ENCODE data around the gene HNF1B. TPM values are rescaled to one million over a fixed set of nuclear protein-coding genes. Genes with fewer than 3 reads are reported as not detected.

HNF1B gene
- polyA plus RNA-seq, 4 donors = 10.0 to 29.2 (median 15.0) TPM

DNA sequence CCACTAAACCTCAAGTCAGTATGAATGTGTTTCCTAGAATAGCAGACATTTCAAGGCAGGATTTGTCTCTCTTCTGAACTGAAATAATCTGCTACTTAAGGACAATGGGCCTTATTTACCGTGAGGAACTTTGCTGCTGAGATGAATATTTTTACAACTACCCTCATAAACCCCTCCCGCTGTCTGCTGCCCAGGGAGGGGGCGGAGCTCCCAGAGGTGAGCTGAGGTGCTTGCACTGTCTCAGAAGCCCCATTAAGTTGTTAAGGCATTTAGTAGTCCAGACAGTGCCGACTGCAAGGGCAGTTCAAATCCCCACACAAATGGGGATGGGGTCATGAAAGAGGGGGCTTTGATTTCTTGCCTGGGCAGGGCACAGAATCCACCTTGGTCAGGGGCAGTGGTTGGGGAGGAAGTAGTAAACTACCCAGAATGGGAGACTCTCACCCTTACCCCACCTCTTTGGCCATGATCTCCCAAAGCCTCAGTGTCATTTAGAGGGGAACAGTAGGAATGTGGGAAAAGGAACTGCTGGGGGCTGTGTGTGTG lies 19.2 kb downstream of the HNF1B start:
- DNase-seq = peak; percentile 77 to 92
- Histone ChIP-seq H3K4me1 (ENCODE audit: control insufficient read depth in 3 of 3, insufficient read depth in 2 of 3, low read depth in 1 of 3, low read length in 2 of 3) (peaks cover 12 to 70% (median 22%) of the 10 kb centered on the region in 3 donors), H3K4me3 (ENCODE audit: low read depth in 1 of 3, low read length in 3 of 3) (no peak overlapping the region), H3K36me3 (ENCODE audit: control insufficient read depth in 3 of 3, insufficient read depth in 2 of 3, low read depth in 1 of 3, low read length in 3 of 3) (peaks cover 0 to 71% (median 0%) of the 10 kb centered on the region in 3 donors), H3K27ac (ENCODE audit: low read depth in 1 of 3, low read length in 2 of 3) (peak overlapping the region; percentile 50 to 63 (median 56)), H3K27me3 (ENCODE audit: control insufficient read depth in 3 of 3, insufficient read depth in 3 of 3, low read length in 3 of 3) (peaks cover 0 to 5% (median 0%) of the 10 kb centered on the region in 3 donors), H3K9me3 (ENCODE audit: control insufficient read depth in 2 of 2, insufficient read depth in 1 of 2, low read depth in 1 of 2, low read length in 1 of 2) (no peaks in the 10 kb centered on the region)
- WGBS, 3 donors = 10 to 46% (median 34%) methylated on average over 4 of the region's 4 CpGs
- FAIRE-seq = no peak

DNA sequence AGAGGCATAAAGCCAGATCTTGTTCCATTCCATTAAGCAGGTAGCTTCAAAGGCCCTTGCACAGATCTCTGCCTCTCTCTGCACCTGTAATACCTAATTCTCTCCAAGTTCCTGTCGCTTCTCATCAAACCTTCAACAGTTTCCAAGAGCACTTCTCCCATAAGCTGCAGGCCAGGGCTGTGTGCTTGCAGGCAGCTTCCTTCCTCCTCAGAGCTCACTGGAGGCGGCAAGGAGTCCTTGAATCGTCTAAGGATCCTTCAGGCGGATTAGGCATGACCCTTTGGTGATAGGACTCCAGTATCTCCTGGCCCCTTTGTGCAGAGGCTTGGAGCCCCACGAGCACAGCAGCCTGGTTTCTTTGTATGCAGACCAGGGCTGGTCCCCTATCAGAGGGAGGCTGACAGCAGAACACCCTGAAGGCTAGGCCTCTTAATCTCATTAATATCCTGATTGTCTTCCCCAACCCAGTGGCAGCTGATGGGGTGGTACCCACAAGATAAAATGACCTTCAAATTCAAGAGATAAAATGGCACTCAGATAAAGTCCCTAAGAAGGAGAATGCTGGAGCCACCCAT lies 19.8 kb downstream of the HNF1B start:
- Histone ChIP-seq H3K27me3 (ENCODE audit: control insufficient read depth in 3 of 3, insufficient read depth in 3 of 3, low read length in 3 of 3) (peaks cover 0 to 5% (median 0%) of the 10 kb centered on the region in 3 donors), H3K4me3 (ENCODE audit: low read depth in 1 of 3, low read length in 3 of 3) (no peak overlapping the region), H3K36me3 (ENCODE audit: control insufficient read depth in 3 of 3, insufficient read depth in 2 of 3, low read depth in 1 of 3, low read length in 3 of 3) (peaks cover 0 to 65% (median 0%) of the 10 kb centered on the region in 3 donors), H3K9me3 (ENCODE audit: control insufficient read depth in 2 of 2, insufficient read depth in 1 of 2, low read depth in 1 of 2, low read length in 1 of 2) (no peaks in the 10 kb centered on the region), H3K27ac (ENCODE audit: low read depth in 1 of 3, low read length in 2 of 3) (peak overlapping the region; percentile 3 to 56 (median 50)), H3K4me1 (ENCODE audit: control insufficient read depth in 3 of 3, insufficient read depth in 2 of 3, low read depth in 1 of 3, low read length in 2 of 3) (peaks cover 12 to 68% (median 25%) of the 10 kb centered on the region in 3 donors)
- FAIRE-seq = no peak
- DNase-seq = no peak
- 20 to 52% (median 34%) methylated on average over 5 of the region's 5 CpGs for WGBS, 3 donors

DNA sequence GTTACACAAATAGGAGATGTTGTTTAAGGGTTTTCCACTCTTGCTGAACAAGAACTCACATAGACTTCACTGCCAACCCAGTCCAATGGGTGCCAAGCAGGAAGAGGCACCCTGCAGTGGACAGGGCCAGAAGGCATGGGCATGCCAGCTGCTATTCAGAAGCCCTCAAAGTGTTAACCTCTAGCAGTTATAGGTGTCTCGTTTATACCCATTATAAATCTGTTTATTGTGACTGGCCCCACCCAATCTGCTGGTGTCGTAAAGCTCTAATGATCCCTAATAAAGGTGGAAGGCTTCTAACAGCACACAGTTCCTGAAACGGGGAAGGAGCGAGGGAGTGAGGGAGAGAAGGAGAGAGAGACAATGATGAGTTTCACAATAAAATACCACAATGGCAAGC lies 23.9 kb downstream of the HNF1B start:
- peaks cover 15 to 67% (median 23%) of the 10 kb centered on the region in 3 donors for H3K4me1 ChIP-seq (ENCODE audit: control insufficient read depth in 3 of 3, insufficient read depth in 2 of 3, low read depth in 1 of 3, low read length in 2 of 3)
- H3K4me3 ChIP-seq (ENCODE audit: low read depth in 1 of 3, low read length in 3 of 3) = no peak overlapping the region
- H3K27me3 ChIP-seq (ENCODE audit: control insufficient read depth in 3 of 3, insufficient read depth in 3 of 3, low read length in 3 of 3) = peaks cover 0 to 7% (median 0%) of the 10 kb centered on the region in 3 donors
- 21 to 39% (median 30%) methylated on average over 4 of the region's 4 CpGs for WGBS, 3 donors
- peak overlapping the region; percentile 63 to 78 (median 69) for H3K27ac ChIP-seq (ENCODE audit: low read depth in 1 of 3, low read length in 2 of 3)
- H3K9me3 ChIP-seq (ENCODE audit: control insufficient read depth in 2 of 2, insufficient read depth in 1 of 2, low read depth in 1 of 2, low read length in 1 of 2) = no peaks in the 10 kb centered on the region
- H3K36me3 ChIP-seq (ENCODE audit: control insufficient read depth in 3 of 3, insufficient read depth in 2 of 3, low read depth in 1 of 3, low read length in 3 of 3) = peaks cover 0 to 44% (median 0%) of the 10 kb centered on the region in 3 donors
- DNase-seq (peak; percentile 87 to 94), FAIRE-seq (no peak)

DNA sequence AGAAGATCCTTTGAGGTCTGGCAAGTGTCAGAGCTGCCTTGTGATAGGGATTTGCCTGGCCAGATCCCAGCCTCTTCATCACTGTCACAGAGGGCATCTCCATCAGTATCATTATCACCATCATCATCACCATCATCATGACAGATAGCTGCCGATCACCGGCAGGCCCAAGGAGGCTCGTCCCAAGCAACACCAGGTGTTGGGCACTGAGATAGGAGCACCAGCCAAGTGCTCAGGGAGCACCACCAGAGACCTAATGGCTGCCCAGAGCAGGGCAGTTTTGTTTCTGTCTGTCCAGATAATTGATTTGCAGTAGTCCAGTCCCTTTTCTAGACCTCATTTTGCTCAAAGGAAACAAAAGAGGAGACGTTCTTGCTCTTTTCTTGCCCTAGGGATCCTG lies 25.0 kb downstream of the HNF1B start:
- WGBS, 3 donors = 73 to 93% (median 73%) methylated on average over 4 of the region's 4 CpGs
- no peak overlapping the region for H3K27ac ChIP-seq (ENCODE audit: low read depth in 1 of 3, low read length in 2 of 3)
- FAIRE-seq = no peak
- no peaks in the 10 kb centered on the region for H3K9me3 ChIP-seq (ENCODE audit: control insufficient read depth in 2 of 2, insufficient read depth in 1 of 2, low read depth in 1 of 2, low read length in 1 of 2)
- H3K4me1 ChIP-seq (ENCODE audit: control insufficient read depth in 3 of 3, insufficient read depth in 2 of 3, low read depth in 1 of 3, low read length in 2 of 3) = peaks cover 15 to 57% (median 17%) of the 10 kb centered on the region in 3 donors
- DNase-seq = no peak
- H3K4me3 ChIP-seq (ENCODE audit: low read depth in 1 of 3, low read length in 3 of 3) = no peak overlapping the region
- H3K27me3 ChIP-seq (ENCODE audit: control insufficient read depth in 3 of 3, insufficient read depth in 3 of 3, low read length in 3 of 3) = peaks cover 0 to 7% (median 0%) of the 10 kb centered on the region in 3 donors
- H3K36me3 ChIP-seq (ENCODE audit: control insufficient read depth in 3 of 3, insufficient read depth in 2 of 3, low read depth in 1 of 3, low read length in 3 of 3) = peaks cover 0 to 45% (median 0%) of the 10 kb centered on the region in 3 donors

DNA sequence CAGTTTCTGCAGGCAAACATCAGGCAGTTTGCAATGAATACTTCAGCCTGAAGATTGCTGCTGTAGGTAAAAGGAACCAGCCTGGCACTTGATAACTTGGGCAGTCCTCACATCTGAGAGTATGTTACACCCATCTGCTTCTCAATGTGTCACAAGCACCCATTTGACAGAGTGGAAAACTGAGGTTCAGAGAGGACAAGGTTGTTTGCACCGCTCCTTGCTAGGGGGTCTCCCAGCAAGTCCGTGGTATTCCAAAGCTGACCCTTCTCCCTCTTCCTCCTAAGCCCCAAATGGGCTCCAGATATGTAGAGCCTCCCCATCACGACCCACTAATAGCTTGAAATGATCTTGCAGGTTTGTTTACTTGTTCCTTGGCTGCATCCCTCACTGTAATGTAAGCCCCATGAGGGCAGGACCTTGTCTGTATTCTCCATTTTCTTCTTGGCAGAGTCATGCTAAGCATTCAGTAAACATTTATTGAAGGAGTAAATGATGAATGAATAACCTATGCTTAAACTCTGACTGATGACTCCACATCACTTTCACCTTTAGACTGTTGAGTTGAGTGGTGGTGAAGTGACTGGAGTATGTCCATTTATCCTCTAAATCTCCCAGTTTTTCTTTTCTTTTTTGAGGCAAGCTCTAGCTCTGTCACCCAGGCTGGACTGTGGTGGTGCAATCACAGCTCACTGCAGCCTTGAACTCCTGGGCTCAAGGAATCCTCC lies 26.4 kb downstream of the HNF1B start:
- H3K9me3 ChIP-seq (ENCODE audit: control insufficient read depth in 2 of 2, insufficient read depth in 1 of 2, low read depth in 1 of 2, low read length in 1 of 2) = no peaks in the 10 kb centered on the region
- no peak for FAIRE-seq
- H3K27me3 ChIP-seq (ENCODE audit: control insufficient read depth in 3 of 3, insufficient read depth in 3 of 3, low read length in 3 of 3) = peaks cover 0 to 7% (median 0%) of the 10 kb centered on the region in 3 donors
- no peak overlapping the region for H3K4me3 ChIP-seq (ENCODE audit: low read depth in 1 of 3, low read length in 3 of 3)
- DNase-seq = peak in 1 of 2 donors; percentile 71
- 93% methylated on average over 3 of the region's 3 CpGs for WGBS, 3 donors
- peaks cover 0 to 46% (median 0%) of the 10 kb centered on the region in 3 donors for H3K36me3 ChIP-seq (ENCODE audit: control insufficient read depth in 3 of 3, insufficient read depth in 2 of 3, low read depth in 1 of 3, low read length in 3 of 3)
- no peak overlapping the region for H3K27ac ChIP-seq (ENCODE audit: low read depth in 1 of 3, low read length in 2 of 3)
- peaks cover 16 to 53% (median 16%) of the 10 kb centered on the region in 3 donors for H3K4me1 ChIP-seq (ENCODE audit: control insufficient read depth in 3 of 3, insufficient read depth in 2 of 3, low read depth in 1 of 3, low read length in 2 of 3)

DNA sequence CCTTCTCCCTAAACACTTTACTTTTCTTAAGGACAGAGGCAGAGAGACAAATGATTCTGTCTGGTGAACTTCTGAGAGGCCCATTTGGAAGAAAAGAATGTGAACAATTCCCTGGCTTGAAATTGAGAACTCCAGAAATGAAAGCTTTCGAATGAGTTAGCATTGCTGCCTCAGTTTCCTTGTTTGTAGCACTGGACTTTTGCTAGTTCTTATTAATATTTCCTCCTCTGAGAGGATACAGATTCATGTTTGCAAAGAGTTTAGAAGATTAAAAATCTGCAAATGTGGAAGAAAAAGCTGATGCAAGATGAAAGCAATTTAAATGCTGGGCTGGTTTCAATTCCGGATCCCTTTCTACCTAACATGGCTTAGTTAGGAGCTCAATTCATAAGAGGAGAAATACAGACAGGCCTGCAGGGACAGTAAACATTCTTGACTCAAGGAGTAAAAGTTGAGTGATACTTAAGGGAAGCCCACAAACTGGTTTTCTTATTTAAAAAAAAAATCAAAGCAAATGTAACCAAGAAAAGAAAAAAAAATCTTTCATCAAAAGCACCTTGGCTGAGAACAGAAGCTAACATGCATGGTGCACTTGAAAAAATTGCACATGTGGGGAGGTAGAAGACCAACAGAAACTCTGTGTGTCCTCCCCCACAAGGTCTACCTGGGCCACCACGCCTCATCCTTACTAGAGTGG lies 27.1 kb downstream of the HNF1B start:
- WGBS, 3 donors = 69 to 70% (median 70%) methylated on average over 3 of the region's 3 CpGs
- Histone ChIP-seq H3K4me3 (ENCODE audit: low read depth in 1 of 3, low read length in 3 of 3) (no peak overlapping the region), H3K4me1 (ENCODE audit: control insufficient read depth in 3 of 3, insufficient read depth in 2 of 3, low read depth in 1 of 3, low read length in 2 of 3) (peaks cover 17 to 60% (median 18%) of the 10 kb centered on the region in 3 donors), H3K9me3 (ENCODE audit: control insufficient read depth in 2 of 2, insufficient read depth in 1 of 2, low read depth in 1 of 2, low read length in 1 of 2) (no peaks in the 10 kb centered on the region), H3K27me3 (ENCODE audit: control insufficient read depth in 3 of 3, insufficient read depth in 3 of 3, low read length in 3 of 3) (peaks cover 0 to 7% (median 0%) of the 10 kb centered on the region in 3 donors), H3K36me3 (ENCODE audit: control insufficient read depth in 3 of 3, insufficient read depth in 2 of 3, low read depth in 1 of 3, low read length in 3 of 3) (peaks cover 0 to 41% (median 0%) of the 10 kb centered on the region in 3 donors), H3K27ac (ENCODE audit: low read depth in 1 of 3, low read length in 2 of 3) (peak overlapping the region in 2 of 3 donors; percentile 36 to 40)
- FAIRE-seq (no peak), DNase-seq (no peak)

DNA sequence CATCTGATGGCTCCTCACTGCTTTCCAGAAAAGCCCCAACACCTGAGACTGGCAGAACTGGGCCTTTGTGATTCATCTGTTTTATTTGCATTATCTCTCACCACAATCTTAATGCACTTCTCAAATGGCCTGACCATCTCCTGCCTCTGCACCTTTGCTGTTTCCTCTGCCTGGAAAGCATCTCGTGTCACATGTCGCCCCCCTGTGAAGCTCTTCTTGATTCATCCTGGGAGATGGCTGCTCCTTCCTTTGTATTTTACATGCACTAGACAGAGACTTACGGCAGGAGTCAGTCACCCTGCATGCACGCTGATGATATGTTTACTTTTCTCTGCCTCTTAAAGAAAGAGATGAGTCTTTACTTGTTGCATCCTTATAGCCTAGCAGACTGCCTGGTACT lies 30.0 kb downstream of the HNF1B start:
- peaks cover 0 to 3% (median 0%) of the 10 kb centered on the region in 3 donors for H3K27me3 ChIP-seq (ENCODE audit: control insufficient read depth in 3 of 3, insufficient read depth in 3 of 3, low read length in 3 of 3)
- FAIRE-seq = no peak
- H3K4me1 ChIP-seq (ENCODE audit: control insufficient read depth in 3 of 3, insufficient read depth in 2 of 3, low read depth in 1 of 3, low read length in 2 of 3) = peaks cover 13 to 65% (median 14%) of the 10 kb centered on the region in 3 donors
- 47 to 70% (median 65%) methylated on average over 4 of the region's 4 CpGs for WGBS, 3 donors
- DNase-seq = no peak
- H3K36me3 ChIP-seq (ENCODE audit: control insufficient read depth in 3 of 3, insufficient read depth in 2 of 3, low read depth in 1 of 3, low read length in 3 of 3) = peaks cover 0 to 37% (median 0%) of the 10 kb centered on the region in 3 donors
- H3K4me3 ChIP-seq (ENCODE audit: low read depth in 1 of 3, low read length in 3 of 3) = no peak overlapping the region
- no peak overlapping the region for H3K27ac ChIP-seq (ENCODE audit: low read depth in 1 of 3, low read length in 2 of 3)
- no peaks in the 10 kb centered on the region for H3K9me3 ChIP-seq (ENCODE audit: control insufficient read depth in 2 of 2, insufficient read depth in 1 of 2, low read depth in 1 of 2, low read length in 1 of 2)

DNA sequence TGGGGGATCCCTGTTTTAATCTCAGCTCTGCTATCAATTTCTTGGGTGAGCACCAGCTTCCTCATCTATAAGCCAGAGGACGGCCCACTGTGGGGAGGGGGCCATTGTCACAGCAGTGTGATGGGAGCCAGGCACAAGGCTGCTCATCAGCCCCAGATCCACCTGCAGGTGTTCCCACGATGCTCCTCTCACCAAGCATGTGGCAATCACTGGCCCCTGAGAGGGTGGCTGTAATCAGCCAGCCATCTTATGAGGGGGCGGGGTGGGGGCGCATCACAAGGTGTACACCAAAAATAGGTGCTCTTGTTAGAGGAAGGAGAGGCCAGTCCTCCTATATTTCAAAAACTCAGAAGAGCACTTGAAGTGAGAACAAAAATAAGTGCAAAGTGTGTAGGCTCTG lies 31.2 kb downstream of the HNF1B start:
- H3K27me3 ChIP-seq (ENCODE audit: control insufficient read depth in 3 of 3, insufficient read depth in 3 of 3, low read length in 3 of 3) = peaks cover 0 to 3% (median 0%) of the 10 kb centered on the region in 3 donors
- no peaks in the 10 kb centered on the region for H3K9me3 ChIP-seq (ENCODE audit: control insufficient read depth in 2 of 2, insufficient read depth in 1 of 2, low read depth in 1 of 2, low read length in 1 of 2)
- 7 to 48% (median 27%) methylated on average over 4 of the region's 4 CpGs for WGBS, 3 donors
- DNase-seq = no peak
- H3K4me1 ChIP-seq (ENCODE audit: control insufficient read depth in 3 of 3, insufficient read depth in 2 of 3, low read depth in 1 of 3, low read length in 2 of 3) = peaks cover 10 to 75% (median 13%) of the 10 kb centered on the region in 3 donors
- H3K36me3 ChIP-seq (ENCODE audit: control insufficient read depth in 3 of 3, insufficient read depth in 2 of 3, low read depth in 1 of 3, low read length in 3 of 3) = peaks cover 0 to 31% (median 0%) of the 10 kb centered on the region in 3 donors
- FAIRE-seq = no peak
- H3K27ac ChIP-seq (ENCODE audit: low read depth in 1 of 3, low read length in 2 of 3) = peak overlapping the region in 1 of 3 donors; percentile 53
- H3K4me3 ChIP-seq (ENCODE audit: low read depth in 1 of 3, low read length in 3 of 3) = no peak overlapping the region

Data from small intestine (tissue), 7 donors.